IPS DF 6.9 (cell line): ENCODE data around the gene ABHD16A.
A peak's percentile ranks its signal among the peaks of the same experiment; 100 is the strongest.
"Not testable (repeated sequence)": the region's sequence is repeated elsewhere in the genome, so short reads cannot be mapped to it uniquely, and the experiment has no call there.

Source experiments
- DNase-seq: peaks from one replicate; pipeline ENCODE4 v3.0.0-alpha.2; 2013; ENCODE audit warnings: low read depth, low spot score
- H3K27ac ChIP-seq: one replicate; pipeline ENCODE4 v1.5.1; 2013; ENCODE audit warnings: low read length, control low read depth
- H3K27me3 ChIP-seq: 2 replicates; pipeline ENCODE4 v1.6.1; 2013; ENCODE audit warnings: mild to moderate bottlenecking, low read length; ENCODE audit not compliant: control insufficient read depth, insufficient read depth
- H3K36me3 ChIP-seq: 2 replicates; pipeline ENCODE4 v1.6.1; 2013; ENCODE audit warnings: low read length; ENCODE audit not compliant: control insufficient read depth, insufficient read depth
- H3K4me1 ChIP-seq: 2 replicates; pipeline ENCODE4 v1.6.1; 2013; ENCODE audit warnings: low read length; ENCODE audit not compliant: control insufficient read depth, insufficient read depth
- H3K4me3 ChIP-seq: 2 replicates; pipeline ENCODE4 v1.5.1; 2013; ENCODE audit warnings: mild to moderate bottlenecking, low read length
- H3K9me3 ChIP-seq: 2 replicates; pipeline ENCODE4 v1.6.1; 2013; ENCODE audit warnings: low read length, inconsistent platforms; ENCODE audit not compliant: control insufficient read depth, insufficient read depth
- WGBS: extraction: QIAGEN DNeasy Blood & Tissue Kit; methylation state at CpG from one replicate; pipeline ENCODE4 v1.1.7; 2013; ENCODE audit warnings: mixed read lengths, missing lambda C conversion rate; ENCODE audit not compliant: insufficient read length, insufficient coverage; 5-methylcytosine and 5-hydroxymethylcytosine counted together

Gene ABHD16A

DNA sequence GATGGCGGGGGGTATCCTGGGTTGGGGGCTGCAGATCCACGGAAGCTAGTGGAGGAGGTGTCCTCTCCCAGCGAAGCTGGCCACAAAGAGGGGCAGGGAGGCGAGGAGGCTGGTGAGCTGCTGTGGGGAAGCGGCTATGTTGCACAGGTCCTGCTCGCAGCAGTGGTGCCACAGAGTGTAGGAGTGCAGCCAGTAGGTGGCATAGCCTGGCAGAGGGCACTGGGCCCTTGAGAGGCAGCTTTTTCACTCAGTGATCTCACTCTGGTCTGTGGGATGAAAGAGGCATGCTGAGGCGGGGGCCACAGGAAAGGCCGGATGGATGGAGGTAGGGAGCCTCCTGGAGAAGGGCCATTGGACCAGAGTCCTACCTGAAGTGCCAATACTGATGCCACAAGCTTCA lies 9.2 kb upstream of the ABHD16A start:
- Histone ChIP-seq H3K9me3 (no peaks in the 10 kb centered on the region), H3K27ac (no peak overlapping the region), H3K27me3 (no peaks in the 10 kb centered on the region), H3K4me1 (peaks cover 6% of the 10 kb centered on the region), H3K4me3 (no peak overlapping the region), H3K36me3 (no peaks in the 10 kb centered on the region)
- DNase-seq: no peak
- no CpG with 5 or more reads among the region's 8 CpGs for WGBS

DNA sequence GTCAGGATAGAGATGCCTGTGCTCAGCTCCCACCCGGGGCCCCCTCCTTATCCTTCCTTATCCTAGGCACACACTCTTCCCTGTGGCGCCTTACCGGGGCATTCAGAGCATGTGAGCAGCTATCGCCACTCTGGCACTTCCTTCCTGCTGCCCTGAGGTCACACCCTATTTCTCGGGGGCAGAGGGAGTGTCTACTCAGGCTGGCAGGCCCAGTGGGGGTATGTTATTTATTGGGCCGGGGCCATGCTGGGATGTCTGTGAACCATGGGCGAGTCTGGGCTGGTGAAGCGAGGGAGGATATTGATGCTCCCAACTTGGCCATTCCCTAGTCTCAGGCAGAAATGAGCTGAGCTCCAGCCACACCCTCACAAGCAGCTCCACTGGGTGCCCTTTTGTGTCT lies 8.1 kb upstream of the ABHD16A start:
- no peaks in the 10 kb centered on the region for H3K36me3 ChIP-seq
- peaks cover 6% of the 10 kb centered on the region for H3K4me1 ChIP-seq
- no peaks in the 10 kb centered on the region for H3K27me3 ChIP-seq
- no peak overlapping the region for H3K27ac ChIP-seq
- no CpG with 5 or more reads among the region's 8 CpGs for WGBS
- no peaks in the 10 kb centered on the region for H3K9me3 ChIP-seq
- no peak overlapping the region for H3K4me3 ChIP-seq
- DNase-seq: no peak

DNA sequence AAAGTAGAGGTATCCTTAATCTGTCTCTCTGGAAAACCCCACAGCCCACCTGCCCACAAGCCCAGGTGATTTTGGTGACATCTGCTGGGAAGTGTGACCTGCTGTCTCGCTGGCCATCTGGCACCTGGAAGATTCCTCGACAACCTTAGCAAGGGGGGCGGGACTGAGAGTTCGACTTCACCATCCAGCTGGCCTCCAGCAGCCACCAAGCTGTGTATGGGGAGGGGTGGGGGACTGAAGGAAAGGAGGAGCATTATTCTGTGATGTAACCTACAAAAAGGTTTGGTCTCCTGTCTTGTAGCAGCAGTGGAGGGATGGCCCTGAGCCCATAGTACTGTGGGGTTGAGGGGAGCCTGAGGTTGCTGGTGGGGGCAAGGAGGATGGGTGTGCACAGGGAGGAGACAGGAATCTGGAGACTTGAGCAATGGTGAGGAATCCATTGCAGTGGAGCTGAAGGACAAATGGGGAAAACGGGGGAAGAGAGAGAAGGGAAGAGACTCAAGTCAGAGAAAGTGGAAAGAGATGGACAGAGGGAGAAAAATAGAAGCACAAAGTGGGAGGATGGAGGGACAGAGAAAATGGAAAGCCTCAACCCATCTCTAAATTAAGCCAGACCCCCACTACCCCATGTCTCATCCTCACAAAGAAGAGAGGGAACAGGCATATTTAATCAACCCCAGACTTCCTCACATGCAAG lies 7.5 kb upstream of the ABHD16A start:
- no CpG with 5 or more reads among the region's 5 CpGs for WGBS
- Histone ChIP-seq H3K27ac (no peak overlapping the region), H3K9me3 (no peaks in the 10 kb centered on the region), H3K36me3 (no peaks in the 10 kb centered on the region), H3K27me3 (no peaks in the 10 kb centered on the region), H3K4me1 (peaks cover 6% of the 10 kb centered on the region), H3K4me3 (no peak overlapping the region)
- DNase-seq: no peak

DNA sequence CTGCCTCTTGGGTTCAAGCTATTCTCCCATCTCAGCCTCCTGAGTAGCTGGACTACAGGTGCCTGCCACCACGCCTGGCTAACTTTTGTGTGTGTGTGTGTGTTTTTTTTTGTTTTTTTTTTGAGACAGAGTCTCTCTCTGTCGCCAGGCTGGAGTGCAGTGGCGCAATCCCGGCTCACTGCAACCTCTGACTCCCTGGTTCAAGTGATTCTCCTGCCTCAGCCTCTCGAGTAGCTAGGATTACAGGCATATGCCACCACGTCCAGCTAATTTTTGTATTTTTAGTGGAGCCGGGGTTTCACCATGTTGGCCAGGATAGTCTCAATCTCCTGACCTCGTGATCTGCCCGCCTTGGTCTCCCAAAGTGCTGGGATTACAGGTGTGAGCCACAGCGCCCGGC lies 6.0 kb upstream of the ABHD16A start:
- H3K4me3 ChIP-seq, H3K9me3 ChIP-seq, H3K4me1 ChIP-seq, H3K36me3 ChIP-seq, DNase-seq, H3K27ac ChIP-seq, H3K27me3 ChIP-seq: not testable (repeated sequence)
- WGBS: no CpG with 5 or more reads among the region's 11 CpGs

DNA sequence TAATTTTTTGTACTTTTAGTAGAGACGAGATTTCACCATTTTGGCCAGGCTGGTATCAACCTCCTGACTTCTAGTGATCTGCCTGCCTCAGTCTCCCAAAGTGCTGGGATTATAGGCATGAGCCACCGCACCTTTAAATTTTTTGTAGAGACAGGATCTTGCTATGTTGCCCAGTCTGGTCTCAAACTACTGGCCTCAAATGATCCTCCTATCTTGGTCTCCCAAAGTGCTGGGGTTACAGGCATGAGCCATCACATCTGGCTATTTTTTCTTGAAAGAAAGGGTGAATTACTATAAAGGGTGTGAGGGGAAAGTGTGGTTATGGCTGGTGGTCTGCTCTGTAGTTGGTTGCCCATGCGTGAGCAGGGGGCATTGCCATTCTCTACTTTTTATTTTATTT lies 5.1 kb upstream of the ABHD16A start:
- Histone ChIP-seq H3K27ac (no peak overlapping the region), H3K36me3 (no peaks in the 10 kb centered on the region), H3K4me3 (no peak overlapping the region), H3K4me1 (no peaks in the 10 kb centered on the region), H3K27me3 (no peaks in the 10 kb centered on the region), H3K9me3 (no peaks in the 10 kb centered on the region)
- DNase-seq: no peak
- WGBS: no CpG with 5 or more reads among the region's 3 CpGs

DNA sequence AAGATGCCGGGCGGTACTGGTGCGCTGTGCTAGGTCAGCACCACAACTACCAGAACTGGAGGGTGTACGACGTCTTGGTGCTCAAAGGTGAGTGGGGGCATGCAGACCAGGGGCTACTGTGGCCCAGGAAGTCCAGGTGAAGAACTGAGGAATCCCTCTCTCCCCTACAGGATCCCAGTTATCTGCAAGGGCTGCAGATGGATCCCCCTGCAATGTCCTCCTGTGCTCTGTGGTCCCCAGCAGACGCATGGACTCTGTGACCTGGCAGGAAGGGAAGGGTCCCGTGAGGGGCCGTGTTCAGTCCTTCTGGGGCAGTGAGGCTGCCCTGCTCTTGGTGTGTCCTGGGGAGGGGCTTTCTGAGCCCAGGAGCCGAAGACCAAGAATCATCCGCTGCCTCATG lies 4.6 kb upstream of the ABHD16A start:
- Histone ChIP-seq H3K27ac (no peak overlapping the region), H3K36me3 (no peaks in the 10 kb centered on the region), H3K4me1 (no peaks in the 10 kb centered on the region), H3K9me3 (no peaks in the 10 kb centered on the region), H3K27me3 (no peaks in the 10 kb centered on the region), H3K4me3 (no peak overlapping the region)
- WGBS: no CpG with 5 or more reads among the region's 10 CpGs
- DNase-seq: no peak

DNA sequence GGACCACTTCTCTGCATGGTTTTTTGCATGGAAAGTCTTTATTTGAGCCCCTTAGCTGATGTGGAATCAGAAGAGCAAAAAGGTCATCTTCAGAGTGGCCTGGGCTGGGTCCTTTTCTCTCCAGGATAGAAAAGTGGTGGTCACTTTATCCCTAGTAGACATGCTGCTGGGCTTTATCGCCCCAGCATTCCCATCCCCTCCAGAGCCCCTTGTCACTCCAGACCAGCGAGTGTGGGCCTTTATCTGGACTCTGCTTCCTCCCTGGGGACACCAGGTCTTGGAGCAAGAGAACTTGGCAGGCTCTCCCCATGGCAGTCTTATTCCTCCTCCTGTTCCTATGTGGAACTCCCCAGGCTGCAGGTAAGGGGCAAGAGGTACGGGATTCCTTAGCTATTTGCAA lies 3.5 kb upstream of the ABHD16A start, which contains the start of gene LY6G6F:
TSS of gene LY6G6F (plus strand) at position 268 of the 400 bp plus-strand sequence. CDS start at position 309, 41 bp downstream.
- no peak for DNase-seq
- Histone ChIP-seq H3K27ac (no peak within 1 kb of the TSS), H3K27me3 (no peaks in the 10 kb centered on the region), H3K36me3 (no peaks in the 10 kb centered on the region), H3K4me1 (peaks cover 6% of the 10 kb centered on the region), H3K4me3 (no peak within 1 kb of the TSS), H3K9me3 (no peaks in the 10 kb centered on the region)
- WGBS: no CpG with 5 or more reads among the region's 3 CpGs

DNA sequence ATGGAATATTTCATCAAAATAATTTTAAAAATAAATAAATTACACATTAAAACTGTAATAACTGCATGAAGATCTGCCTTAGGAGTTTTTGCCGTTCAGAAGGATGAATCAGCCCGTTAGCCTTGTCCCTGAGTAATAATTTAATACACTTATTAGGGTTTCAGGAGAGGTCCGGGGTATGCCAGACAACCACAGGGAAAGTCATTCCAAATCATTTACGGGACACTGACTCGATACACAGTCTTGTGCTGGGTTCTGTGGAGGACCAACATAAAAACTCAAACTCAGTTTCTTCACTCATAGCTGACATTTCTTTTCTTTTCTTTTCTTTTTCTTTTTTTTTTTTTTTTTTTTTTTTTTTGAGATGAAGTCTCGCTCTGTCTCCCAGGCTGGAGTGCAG lies 2.8 kb upstream of the ABHD16A start:
- Histone ChIP-seq H3K27ac (no peak overlapping the region), H3K36me3 (no peaks in the 10 kb centered on the region), H3K27me3 (no peaks in the 10 kb centered on the region), H3K4me3 (no peak overlapping the region), H3K9me3 (no peaks in the 10 kb centered on the region), H3K4me1 (peaks cover 6% of the 10 kb centered on the region)
- no peak for DNase-seq
- no CpG with 5 or more reads among the region's 6 CpGs for WGBS

DNA sequence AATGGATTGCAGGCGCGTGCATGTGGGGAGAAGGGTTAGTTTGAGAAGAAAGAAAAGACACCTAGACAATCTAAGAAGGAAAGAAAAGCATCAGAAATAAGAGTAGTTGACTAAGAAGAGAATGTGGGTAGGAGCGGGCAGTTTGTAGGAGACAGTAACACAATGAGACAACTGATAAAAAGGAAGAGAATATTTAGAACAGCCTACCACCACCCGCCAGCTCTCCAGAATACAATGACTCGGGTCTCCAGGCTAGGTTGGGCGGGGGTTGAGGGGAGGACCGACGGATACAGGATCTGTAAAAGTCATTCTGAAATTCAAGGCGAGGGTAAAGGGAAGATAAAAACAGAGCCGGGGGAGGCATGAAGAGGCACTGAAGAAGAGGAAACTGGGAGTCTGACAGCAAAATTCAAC lies 712 bp downstream of the ABHD16A start:
- Histone ChIP-seq H3K27ac (no peak overlapping the region), H3K36me3 (peaks cover 2% of the 10 kb centered on the region; the same call in 1 of the 2 replicates), H3K9me3 (no peaks in the 10 kb centered on the region), H3K4me3 (peak overlapping the region; percentile 80; the same call in 1 of the 2 replicates), H3K4me1 (peaks cover 6% of the 10 kb centered on the region), H3K27me3 (no peaks in the 10 kb centered on the region)
- DNase-seq: no peak
- no CpG with 5 or more reads among the region's 10 CpGs for WGBS

DNA sequence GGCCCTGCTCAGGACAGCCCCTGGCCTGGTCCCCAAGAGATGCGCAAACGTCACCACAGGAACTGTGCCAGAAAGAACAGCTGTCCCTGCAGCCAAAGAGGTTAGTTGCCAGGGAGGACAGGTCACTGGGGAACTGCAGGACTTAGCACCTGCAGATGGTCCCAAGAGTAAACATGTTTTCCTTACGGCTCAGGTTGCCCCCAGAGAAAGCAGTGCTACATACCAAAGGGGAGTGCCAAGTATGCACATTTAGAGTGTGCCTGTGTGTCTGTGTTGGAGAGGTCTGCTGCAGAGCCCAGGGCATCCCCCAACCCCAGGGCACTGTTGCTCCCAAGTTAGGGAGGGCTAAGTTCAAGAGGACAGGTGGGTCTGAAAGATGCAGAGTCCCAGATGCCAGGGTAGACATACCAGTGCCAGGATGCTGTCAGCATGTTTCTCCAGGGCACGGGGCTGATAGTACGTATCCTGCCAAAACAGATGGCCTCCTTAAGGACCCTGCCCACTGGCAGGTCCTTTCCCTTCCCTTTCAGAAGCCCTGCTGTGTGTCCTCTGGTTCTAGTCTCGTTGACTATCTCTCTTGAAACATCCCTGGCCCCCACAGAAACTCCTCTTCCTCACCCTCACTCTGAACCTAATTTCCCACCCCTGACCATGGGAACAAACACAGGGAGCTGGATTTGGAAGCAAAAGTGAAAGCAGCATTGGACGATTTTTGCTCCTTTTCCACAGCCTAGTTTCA lies 1.3 kb downstream of the ABHD16A start:
- peaks cover 2% of the 10 kb centered on the region; the same call in 1 of the 2 replicates for H3K36me3 ChIP-seq
- no peaks in the 10 kb centered on the region for H3K9me3 ChIP-seq
- H3K27me3 ChIP-seq: no peaks in the 10 kb centered on the region
- no peak overlapping the region for H3K27ac ChIP-seq
- H3K4me1 ChIP-seq: peaks cover 6% of the 10 kb centered on the region
- no peak for DNase-seq
- H3K4me3 ChIP-seq: peak overlapping the region; percentile 80; the same call in 1 of the 2 replicates
- no CpG with 5 or more reads among the region's 7 CpGs for WGBS
